NT2/D1 (cell line): ENCODE measurements around the gene STK31.
"Not testable (repeated sequence)": the region's sequence is repeated elsewhere in the genome, so short reads cannot be mapped to it uniquely, and the experiment has no call there.

Source experiments
- DNase-seq: peaks from one replicate; pipeline ENCODE4 v3.0.0-alpha.2; 2011; ENCODE audit warnings: low read depth, low spot score
- H3K27me3 ChIP-seq: 2 replicates; pipeline ENCODE4 v1.6.0; 2011; ENCODE audit warnings: mild to moderate bottlenecking; ENCODE audit not compliant: insufficient read length, insufficient read depth
- H3K36me3 ChIP-seq: 2 replicates; pipeline ENCODE4 v1.6.1; 2011; ENCODE audit warnings: mild to moderate bottlenecking, low read length, mixed read lengths; ENCODE audit not compliant: insufficient read depth, insufficient read length
- H3K4me1 ChIP-seq: 2 replicates; pipeline ENCODE4 v1.5.1; 2011; ENCODE audit not compliant: insufficient read depth, insufficient read length
- H3K4me3 ChIP-seq: 2 replicates; pipeline ENCODE4 v1.5.1; 2011; ENCODE audit warnings: low read depth; ENCODE audit not compliant: insufficient read length
- H3K9ac ChIP-seq: 2 replicates; pipeline ENCODE4 v1.6.0; 2011; ENCODE audit warnings: low read depth; ENCODE audit not compliant: insufficient read length
- H3K9me3 ChIP-seq: 2 replicates; pipeline ENCODE4 v1.5.1; 2011; ENCODE audit warnings: mild to moderate bottlenecking, low read length; ENCODE audit not compliant: insufficient read depth
- SUZ12 ChIP-seq: IDR thresholded peaks from 2 replicates; pipeline ENCODE4 v1.6.1; 2011; ENCODE audit not compliant: insufficient read length, insufficient read depth; ENCODE audit errors: extremely low read depth
- YY1 ChIP-seq: IDR thresholded peaks from 2 replicates; pipeline ENCODE4 v1.6.1; 2011; ENCODE audit not compliant: insufficient read length, insufficient read depth
- ZNF274 ChIP-seq: IDR thresholded peaks from 2 replicates; pipeline ENCODE4 v1.6.1; 2011; ENCODE audit warnings: mild to moderate bottlenecking, low read depth, low read length

Gene STK31

GRCh38 chr7:23679898-23680413 lies 30.1 kb upstream of the STK31 start, which contains the start of gene FAM221A:
Gene FAM221A (plus strand): TSS chr7:23680199. CDS start chr7:23680219, 20 bp downstream.
- no peak for TF ChIP-seq SUZ12
- TF ChIP-seq YY1: no peak
- no peak for TF ChIP-seq ZNF274
- Histone ChIP-seq H3K9me3 (no peaks in the 10 kb centered on the region; the same call in 1 of the 2 replicates), H3K9ac (no peak within 1 kb of the TSS), H3K36me3 (no peaks in the 10 kb centered on the region), H3K4me1 (no peaks in the 10 kb centered on the region), H3K4me3 (no peak within 1 kb of the TSS), H3K27me3 (no peaks in the 10 kb centered on the region)
- no peak for DNase-seq

- H3K9ac ChIP-seq: no peak overlapping the region
- no peaks in the 10 kb centered on the region for H3K36me3 ChIP-seq
- no peak overlapping the region for H3K4me3 ChIP-seq
- DNase-seq: no peak
- no peaks in the 10 kb centered on the region for H3K4me1 ChIP-seq
- TF ChIP-seq YY1: no peak
- no peak for TF ChIP-seq ZNF274
- TF ChIP-seq SUZ12: no peak
- no peaks in the 10 kb centered on the region; the same call in 1 of the 2 replicates for H3K9me3 ChIP-seq
- no peaks in the 10 kb centered on the region for H3K27me3 ChIP-seq
Measured at GRCh38 chr7:23680414-23681405, 29.3 kb upstream of the STK31 start.

DNA sequence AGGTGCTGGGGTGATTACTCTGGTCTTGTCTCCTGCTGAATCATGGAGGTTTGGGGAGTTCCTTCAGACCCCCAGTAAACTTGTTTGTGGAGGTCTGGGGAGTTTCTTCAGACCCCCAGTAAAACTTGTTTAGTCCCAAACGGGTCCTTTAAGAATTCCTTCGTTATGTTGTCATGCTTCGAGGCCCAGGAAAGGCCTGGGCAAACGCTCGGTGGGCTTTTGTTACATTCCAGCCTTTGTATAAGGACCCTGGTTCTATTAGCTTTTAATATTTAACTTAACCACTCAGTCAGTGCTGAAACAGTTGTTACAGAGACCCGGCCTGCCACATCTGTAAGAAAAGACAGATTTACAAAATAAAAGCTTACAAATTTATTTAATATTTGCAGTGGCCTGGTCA lies 26.0 kb upstream of the STK31 start:
- not testable (repeated sequence) for H3K36me3 ChIP-seq, H3K4me1 ChIP-seq, H3K9ac ChIP-seq, H3K27me3 ChIP-seq, H3K4me3 ChIP-seq, DNase-seq, H3K9me3 ChIP-seq

DNA sequence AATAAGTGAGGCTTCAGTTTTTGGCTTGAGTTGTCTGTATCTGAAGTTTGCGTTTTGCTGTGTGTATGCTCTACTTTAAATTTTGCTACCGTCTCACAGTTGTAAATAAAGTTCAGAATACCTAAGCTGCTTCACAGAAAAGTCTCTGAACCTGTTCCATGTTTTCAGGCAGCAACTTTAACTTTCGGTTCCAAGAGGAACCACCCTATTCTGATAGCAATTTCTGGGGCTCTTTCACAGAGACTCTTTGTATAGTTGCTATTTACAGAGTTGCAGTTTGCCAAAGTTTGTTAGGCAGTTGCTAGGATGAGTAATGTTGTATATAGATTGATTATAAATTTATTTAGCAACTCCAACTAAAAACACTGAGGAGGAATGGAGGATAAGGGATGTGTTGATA lies 24.3 kb upstream of the STK31 start:
- no peak overlapping the region for H3K9ac ChIP-seq
- no peak for DNase-seq
- no peaks in the 10 kb centered on the region for H3K9me3 ChIP-seq
- H3K4me1 ChIP-seq: no peaks in the 10 kb centered on the region
- no peak for TF ChIP-seq ZNF274
- TF ChIP-seq SUZ12: no peak
- TF ChIP-seq YY1: no peak
- no peaks in the 10 kb centered on the region for H3K36me3 ChIP-seq
- H3K27me3 ChIP-seq: no peaks in the 10 kb centered on the region
- no peak overlapping the region for H3K4me3 ChIP-seq

GRCh38 chr7:23687011-23687410 lies 23.0 kb upstream of the STK31 start:
- Histone ChIP-seq H3K36me3 (no peaks in the 10 kb centered on the region), H3K27me3 (no peaks in the 10 kb centered on the region), H3K4me3 (no peak overlapping the region), H3K4me1 (no peaks in the 10 kb centered on the region), H3K9me3 (no peaks in the 10 kb centered on the region), H3K9ac (no peak overlapping the region)
- no peak for TF ChIP-seq ZNF274
- TF ChIP-seq YY1: no peak
- no peak for TF ChIP-seq SUZ12
- DNase-seq: no peak

GRCh38 chr7:23689165-23689564 lies 20.9 kb upstream of the STK31 start:
- H3K4me3 ChIP-seq: no peak overlapping the region
- no peaks in the 10 kb centered on the region for H3K27me3 ChIP-seq
- TF ChIP-seq SUZ12 (no peak), ZNF274 (no peak), YY1 (no peak)
- no peaks in the 10 kb centered on the region for H3K36me3 ChIP-seq
- peaks cover 7% of the 10 kb centered on the region; the same call in 1 of the 2 replicates for H3K9me3 ChIP-seq
- no peak for DNase-seq
- no peak overlapping the region for H3K9ac ChIP-seq
- H3K4me1 ChIP-seq: no peaks in the 10 kb centered on the region

DNA sequence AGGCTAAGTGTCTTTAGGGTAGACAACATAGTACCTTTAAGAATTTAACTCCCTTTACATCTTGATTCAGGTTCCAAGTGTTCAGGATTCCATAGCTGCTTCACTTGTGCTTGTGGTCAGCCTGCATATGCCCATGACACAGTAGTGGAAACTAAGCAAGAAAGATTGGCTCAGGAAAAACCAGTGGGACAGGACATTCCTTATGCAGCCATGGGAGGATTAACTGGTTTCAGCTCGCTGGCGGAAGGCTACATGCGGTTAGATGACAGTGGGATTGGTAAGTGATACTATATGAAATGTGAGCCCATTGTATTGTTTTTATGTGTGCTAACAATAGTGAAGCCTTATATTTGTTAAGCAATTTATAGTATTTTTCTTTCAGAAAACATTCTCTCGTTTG lies 18.7 kb upstream of the STK31 start:
- H3K4me3 ChIP-seq: no peak overlapping the region
- TF ChIP-seq ZNF274: no peak
- TF ChIP-seq SUZ12: no peak
- no peak for TF ChIP-seq YY1
- H3K9me3 ChIP-seq: peaks cover 7% of the 10 kb centered on the region; the same call in 1 of the 2 replicates
- no peak overlapping the region for H3K9ac ChIP-seq
- H3K27me3 ChIP-seq: no peaks in the 10 kb centered on the region
- no peak for DNase-seq
- H3K36me3 ChIP-seq: no peaks in the 10 kb centered on the region
- H3K4me1 ChIP-seq: no peaks in the 10 kb centered on the region
